HG02642 (cell line): ENCODE results near the gene ACAP2.
"Not testable (repeated sequence)": the region's sequence is repeated elsewhere in the genome, so short reads cannot be mapped to it uniquely, and the experiment has no call there.

ENCODE experiments used
- ATAC-seq: cut with Tn5 transposase; IDR thresholded peaks from one replicate; pipeline ENCODE4 v1.9.1; 2021; ENCODE audit warnings: mild to moderate bottlenecking; ENCODE audit not compliant: unreplicated experiment, poor library complexity

The ACAP2 gene

GRCh38 chr3:195446359-195446758 lies 3.5 kb upstream of the ACAP2 start:
- no peak for ATAC-seq

GRCh38 chr3:195445885-195446284 lies 3.1 kb upstream of the ACAP2 start:
- no peak for ATAC-seq

- no peak for ATAC-seq
Measured at GRCh38 chr3:195443391-195443989, 670 bp upstream of the ACAP2 start.

GRCh38 chr3:195441992-195442572 lies 738 bp downstream of the ACAP2 start:
- ATAC-seq = peak; percentile 1

- ATAC-seq = no peak
Measured at GRCh38 chr3:195441476-195441991, 1.3 kb downstream of the ACAP2 start.

- ATAC-seq = no peak
Measured at GRCh38 chr3:195441051-195441450, 1.8 kb downstream of the ACAP2 start.

DNA sequence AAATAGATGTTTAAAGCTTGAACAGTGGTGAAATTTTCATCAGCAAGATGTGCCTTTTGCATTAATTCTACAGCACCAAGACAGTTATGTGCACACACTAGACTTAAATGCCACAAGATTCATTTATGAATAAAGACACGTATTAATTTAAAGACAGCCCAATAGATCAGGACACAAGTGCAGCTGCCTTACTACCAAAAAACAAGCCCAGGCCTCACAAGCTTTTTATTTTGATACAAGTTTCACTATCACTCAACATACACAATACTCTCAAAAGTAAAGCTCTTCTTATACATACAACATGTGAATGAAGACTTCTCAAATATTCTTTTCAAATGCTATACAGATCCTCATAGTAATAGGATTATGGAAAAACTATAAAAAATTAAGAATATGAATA lies 2.4 kb downstream of the ACAP2 start:
- no peak for ATAC-seq

GRCh38 chr3:195438371-195438770 lies 4.4 kb downstream of the ACAP2 start:
- ATAC-seq = no peak

- no peak for ATAC-seq
Measured at GRCh38 chr3:195425849-195426248, 17.0 kb downstream of the ACAP2 start.

GRCh38 chr3:195423818-195424217 lies 19.0 kb downstream of the ACAP2 start:
- no peak for ATAC-seq

DNA sequence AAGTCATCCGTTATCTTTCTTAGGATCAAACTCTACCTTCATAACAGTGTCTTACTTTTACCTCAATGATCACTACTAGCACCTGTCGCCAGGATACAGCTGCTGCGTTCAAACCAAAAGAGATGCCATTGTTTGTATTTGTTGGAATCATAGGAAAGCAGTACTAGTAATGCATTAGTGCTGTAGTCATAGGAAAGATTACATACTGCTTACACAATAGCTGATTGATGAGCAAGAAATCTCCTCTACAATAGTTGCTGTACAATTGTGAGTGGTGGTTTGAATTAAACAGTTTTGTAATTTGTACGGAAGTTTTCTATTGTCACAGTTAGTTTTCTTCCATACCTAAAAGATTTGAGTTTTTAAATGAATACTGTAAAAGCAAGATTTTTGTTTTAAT lies 21.4 kb downstream of the ACAP2 start:
- no peak for ATAC-seq

GRCh38 chr3:195416795-195417194 lies 26.0 kb downstream of the ACAP2 start:
- no peak for ATAC-seq

GRCh38 chr3:195411836-195412235 lies 31.0 kb downstream of the ACAP2 start:
- no peak for ATAC-seq

- ATAC-seq = no peak
Measured at GRCh38 chr3:195410546-195410945, 32.3 kb downstream of the ACAP2 start.

DNA sequence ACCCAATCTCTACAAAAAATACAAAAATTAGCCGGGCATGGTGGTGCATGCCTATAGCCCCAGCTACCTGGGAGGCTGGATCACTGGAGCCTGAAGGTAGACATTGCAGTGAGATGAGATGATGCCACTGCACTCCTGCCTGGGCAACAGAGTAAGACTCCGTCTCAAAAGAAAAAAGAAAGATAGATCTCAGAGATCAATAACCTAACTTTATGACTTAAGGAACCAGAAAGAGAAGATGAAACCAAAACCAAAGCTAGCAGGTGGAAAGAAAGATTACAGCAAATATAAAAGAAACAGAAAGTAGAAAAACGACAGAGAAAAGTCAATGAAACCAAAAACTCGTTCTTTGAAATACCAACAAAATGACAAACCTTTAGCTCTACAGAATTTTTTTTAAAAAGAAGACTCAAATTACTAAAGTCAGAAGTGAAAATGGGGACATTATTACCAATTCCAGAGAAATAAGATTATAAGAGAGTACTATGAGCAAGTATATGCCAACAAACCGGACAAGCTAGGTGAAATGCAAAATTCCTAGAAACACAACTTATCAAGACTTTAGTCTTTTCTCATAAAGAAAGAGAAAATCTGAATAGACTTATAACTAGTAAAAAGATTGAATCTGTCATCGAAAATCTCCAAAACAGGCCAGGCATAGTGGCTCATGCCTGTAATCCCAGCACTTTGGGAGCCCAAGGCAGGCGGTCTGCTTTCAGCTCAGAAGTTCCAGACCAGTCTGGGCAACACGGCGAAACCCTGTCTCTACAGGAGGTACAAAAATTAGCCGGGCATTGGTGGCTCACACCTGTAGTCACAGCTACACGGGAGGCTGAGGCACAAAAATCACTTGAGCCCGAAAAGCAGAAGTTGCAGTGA lies 35.0 kb downstream of the ACAP2 start:
- ATAC-seq = no peak

GRCh38 chr3:195405651-195406050 lies 37.2 kb downstream of the ACAP2 start:
- ATAC-seq = no peak

DNA sequence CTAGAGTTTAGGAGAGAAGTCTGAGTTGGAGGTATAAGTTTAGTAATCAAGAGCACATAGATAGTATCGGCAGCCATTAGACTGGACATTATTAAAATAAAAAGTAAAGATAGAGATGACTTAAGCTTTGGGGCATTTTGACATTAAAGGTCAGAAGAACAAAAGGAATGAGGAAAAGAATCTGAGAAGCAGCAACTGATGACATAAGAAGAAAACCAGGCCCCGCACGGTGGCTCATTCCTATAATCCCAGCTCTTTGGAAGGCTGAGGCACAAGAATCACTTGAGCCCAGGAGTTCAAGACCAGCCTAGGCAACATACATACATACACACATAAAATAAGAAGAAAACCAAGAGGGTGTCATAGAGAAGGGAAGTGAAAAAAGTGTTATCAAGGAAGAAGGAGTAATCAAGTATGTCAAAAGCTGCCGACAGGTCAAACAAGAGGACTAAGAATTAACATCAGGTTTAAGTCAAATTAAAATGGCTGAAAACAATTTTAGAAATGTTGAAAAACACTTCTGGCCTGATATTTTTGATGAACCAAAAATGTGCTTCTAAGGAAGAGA lies 38.9 kb downstream of the ACAP2 start:
- no peak for ATAC-seq

DNA sequence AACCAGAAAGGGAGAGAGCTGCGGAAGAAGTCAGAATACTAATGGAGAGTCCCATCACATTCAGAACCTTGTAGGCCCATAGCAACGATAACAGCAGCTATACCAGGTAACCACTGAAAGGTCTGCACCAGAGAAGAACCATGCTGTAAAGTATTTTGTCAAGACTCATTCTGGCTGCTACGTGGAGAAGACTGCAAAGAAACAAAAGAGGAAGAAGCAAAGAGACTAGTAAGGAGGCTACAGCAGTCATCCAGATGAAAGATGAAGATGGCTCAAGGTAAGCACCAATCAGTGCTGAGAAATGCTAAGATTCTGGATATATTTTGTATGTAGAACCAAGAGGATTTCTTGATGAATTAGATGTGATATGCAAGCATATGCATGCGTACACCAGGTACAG lies 39.6 kb downstream of the ACAP2 start:
- no peak for ATAC-seq

DNA sequence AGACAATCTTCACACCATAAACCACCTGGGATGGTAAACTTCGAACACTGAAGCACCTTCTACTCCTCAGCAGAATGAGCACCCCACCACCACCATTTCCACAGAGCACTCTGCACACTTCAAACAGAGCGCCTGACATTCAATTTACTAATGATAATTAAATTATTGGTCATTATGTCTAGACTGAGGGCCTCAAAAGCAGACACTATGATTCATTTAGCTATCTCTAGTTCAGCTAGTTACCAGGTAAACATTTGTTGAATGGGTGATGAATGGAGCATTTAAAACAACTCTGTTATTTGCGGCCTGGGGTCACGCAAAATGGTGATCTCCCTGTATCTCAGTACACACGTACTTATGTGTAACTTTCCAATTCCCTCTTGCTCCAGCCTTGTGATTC lies 40.9 kb downstream of the ACAP2 start:
- no peak for ATAC-seq

DNA sequence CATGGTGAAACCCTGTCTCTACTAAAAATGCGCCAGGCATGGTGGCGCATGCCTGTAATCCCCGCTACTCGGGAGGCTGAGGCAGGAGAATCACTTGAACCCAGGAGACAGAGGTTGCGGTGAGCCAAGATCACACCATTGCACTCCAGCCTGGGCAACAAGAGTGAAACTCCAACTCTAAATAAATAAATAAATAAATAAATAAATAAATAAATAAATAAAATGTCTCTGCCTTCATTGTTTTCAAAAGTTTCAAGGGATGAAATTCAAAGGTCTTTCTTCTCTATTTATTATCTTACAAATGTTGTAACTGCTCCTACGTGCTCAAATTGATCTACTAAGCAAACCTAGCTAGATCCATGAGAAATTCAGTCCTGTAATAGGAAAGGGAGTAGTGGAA lies 44.4 kb downstream of the ACAP2 start:
- not testable (repeated sequence) for ATAC-seq

DNA sequence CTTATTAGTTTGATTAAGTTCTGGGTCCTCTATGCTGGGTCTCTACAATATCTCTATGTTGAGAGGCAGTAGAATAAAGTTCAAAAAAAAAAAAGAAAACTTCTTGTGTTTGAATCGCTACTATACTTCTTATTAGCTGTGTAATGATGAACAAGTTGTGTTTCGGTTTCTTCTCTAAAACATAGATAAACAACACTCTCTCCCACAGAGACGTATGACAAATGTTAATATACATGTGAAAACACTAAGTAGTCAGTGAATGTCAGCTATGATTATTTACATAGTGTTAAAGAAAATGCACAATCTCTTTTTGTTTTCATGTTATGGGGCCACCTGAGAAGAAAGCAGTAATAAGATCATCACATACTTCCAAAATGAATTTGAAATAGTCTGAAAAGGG lies 45.3 kb downstream of the ACAP2 start:
- no peak for ATAC-seq
